ACHN (cell line): ENCODE results near the gene CD151.
A peak's percentile ranks its signal among the peaks of the same experiment; 100 is the strongest.

Source experiments
- DNase-seq: peaks from one replicate; pipeline ENCODE4 v3.0.0-alpha.2; 2015
- in situ Hi-C: cut with HindIII; loops from 2 replicates; pipeline ENCODE4 v1.10.0; 2017; ENCODE audit warnings: low sequenced_read_pairs, low pct_ligation_motif_present, low pct_unique_long_range_greater_than_20kb

The CD151 gene

GRCh38 chr11:825366-826226 is 7.2 kb upstream of the CD151 start:
- no peak for DNase-seq
- in situ Hi-C loops, result no loop called here

- in situ Hi-C loops, result no loop called here
- DNase-seq, result no peak
Measured at GRCh38 chr11:826227-826621, 6.5 kb upstream of the CD151 start.

GRCh38 chr11:826836-827145 is 6.0 kb upstream of the CD151 start:
- in situ Hi-C loops, result no loop called here
- DNase-seq, result no peak

- in situ Hi-C loops, result no loop called here
- no peak for DNase-seq
Measured at GRCh38 chr11:827146-827896, 5.4 kb upstream of the CD151 start.

GRCh38 chr11:827897-828192 is 4.9 kb upstream of the CD151 start, which contains the start of gene CRACR2B:
TSS of gene CRACR2B (plus strand) at chr11:827919. CDS start at chr11:828608, 689 bp downstream.
- in situ Hi-C loops, result no loop called here
- no peak for DNase-seq

- in situ Hi-C loops, result no loop called here
- DNase-seq, result no peak
Measured at GRCh38 chr11:828506-829175, 4.1 kb upstream of the CD151 start.

GRCh38 chr11:829176-829846 is 3.4 kb upstream of the CD151 start:
- no peak for DNase-seq

GRCh38 chr11:829847-830294 is 2.9 kb upstream of the CD151 start:
- DNase-seq, result no peak
- in situ Hi-C loops, result no loop called here

More at GRCh38 chr11:829176-829846, 3.4 kb upstream of the CD151 start:
- in situ Hi-C loops, result no loop called here

- in situ Hi-C loops, result no loop called here
- peak; percentile 84 for DNase-seq
Measured at GRCh38 chr11:830295-831117, 2.2 kb upstream of the CD151 start.

- in situ Hi-C loops, result no loop called here
- DNase-seq, result peak; percentile 64
Measured at GRCh38 chr11:831118-831864, 1.5 kb upstream of the CD151 start.

- DNase-seq, result no peak
- in situ Hi-C loops, result no loop called here
Measured at GRCh38 chr11:831961-832528, 707 bp upstream of the CD151 start.

GRCh38 chr11:833114-833791 is 501 bp downstream of the CD151 start:
- in situ Hi-C loops, result no loop called here
- DNase-seq, result no peak

GRCh38 chr11:833849-834311 is 1.1 kb downstream of the CD151 start:
- DNase-seq, result no peak
- in situ Hi-C loops, result no loop called here

GRCh38 chr11:834371-835316 is 1.9 kb downstream of the CD151 start:
- in situ Hi-C loops, result no loop called here
- DNase-seq, result peak; percentile 93

GRCh38 chr11:836274-836673 is 3.5 kb downstream of the CD151 start:
- in situ Hi-C loops, result no loop called here
- no peak for DNase-seq

GRCh38 chr11:836700-837099 is 3.9 kb downstream of the CD151 start:
- DNase-seq, result no peak

More at GRCh38 chr11:836700-837099, 3.9 kb downstream of the CD151 start:
- in situ Hi-C loops, result no loop called here
